ENCODE data around the gene NT5DC1. TPM values are rescaled to one million over a fixed set of nuclear protein-coding genes. Genes with fewer than 3 reads are reported as not detected.

NT5DC1 gene
- polyA plus RNA-seq, 1 of the 3 experiments (the other 2 are of a cell fraction), result 20.3 TPM

GRCh38 chr6:116247285-116247684, 146.6 kb downstream of the NT5DC1 start (continued):
- no peak for TF ChIP-seq IRF3 (IDR thresholded peaks at IDR 0.05; ENCODE audit: low read depth, low read length)
- TF ChIP-seq MAX (IDR thresholded peaks at IDR 0.05; ENCODE audit: low read depth), result no peak
- TF ChIP-seq SIN3A (IDR thresholded peaks at IDR 0.05; ENCODE audit: borderline replicate concordance, low read depth, low read length), result no peak
- TF ChIP-seq NRF1 (IDR thresholded peaks at IDR 0.05; ENCODE audit: low read depth, low read length), result no peak
- no peak for TF ChIP-seq USF1 (IDR thresholded peaks at IDR 0.05; ENCODE audit: borderline replicate concordance, low read depth)
- TF ChIP-seq JUND (IDR thresholded peaks at IDR 0.05), result no peak
- no peak for TF ChIP-seq EZH2phosphoT487 (IDR thresholded peaks at IDR 0.05; ENCODE audit: borderline replicate concordance, low read depth)
- no peak for TF ChIP-seq EP300 (IDR thresholded peaks at IDR 0.05; ENCODE audit: borderline replicate concordance in 1 of 2, low read depth in 1 of 2, low read length in 1 of 2)
- no peak for TF ChIP-seq POLR2AphosphoS5 (IDR thresholded peaks at IDR 0.05; ENCODE audit: low read depth, low read length)
- TF ChIP-seq MEF2A (IDR thresholded peaks at IDR 0.05; ENCODE audit: borderline replicate concordance, low read depth), result no peak
- no peak for TF ChIP-seq TEAD4 (IDR thresholded peaks at IDR 0.05; ENCODE audit: borderline replicate concordance, insufficient read depth)

GRCh38 chr6:116248577-116248976, 147.9 kb downstream of the NT5DC1 start:
- H3K4me3 ChIP-seq (ENCODE audit: low read depth in 2 of 2, low read length in 1 of 2), result no peak overlapping the region
- no peak overlapping the region; a peak in 1 of 4 replicates for H3K27ac ChIP-seq (ENCODE audit: low read depth in 2 of 2, low read length in 1 of 2)
- peaks cover 27% of the 10 kb centered on the region for H3F3A ChIP-seq (replicated peaks; ENCODE audit: insufficient read depth)
- peaks cover 24 to 40% of the 10 kb centered on the region in 2 experiments for H3K36me3 ChIP-seq (replicated peaks in 1 of 2; ENCODE audit: control insufficient read depth in 1 of 2, insufficient read depth in 2 of 2, low read length in 1 of 2)
- POLR2A ChIA-PET, result no interaction called here
- H2AFZ ChIP-seq (ENCODE audit: low read depth), result no peak overlapping the region
- no peak for TF ChIP-seq SMC3 (IDR thresholded peaks at IDR 0.05; ENCODE audit: low read depth, low read length)
- TF ChIP-seq TAF1 (IDR thresholded peaks at IDR 0.05; ENCODE audit: borderline replicate concordance, low read depth, low read length), result no peak
- no peak for TF ChIP-seq EP300 (IDR thresholded peaks at IDR 0.05; ENCODE audit: borderline replicate concordance in 1 of 2, low read depth in 1 of 2, low read length in 1 of 2)
- TF ChIP-seq FOXM1 (IDR thresholded peaks at IDR 0.05; ENCODE audit: low read depth), result no peak
- no peak for TF ChIP-seq MEF2A (IDR thresholded peaks at IDR 0.05; ENCODE audit: borderline replicate concordance, low read depth)
- TF ChIP-seq USF2 (IDR thresholded peaks at IDR 0.05; ENCODE audit: borderline replicate concordance, low read depth, low read length), result no peak
- no peak for TF ChIP-seq FOSL2 (IDR thresholded peaks at IDR 0.05; ENCODE audit: borderline replicate concordance, low read depth)
- no peak for TF ChIP-seq PBX3 (IDR thresholded peaks at IDR 0.05)
- no peak for DNase-seq
- H3K9me2 ChIP-seq, result no peaks in the 10 kb centered on the region
- peaks cover 55% of the 10 kb centered on the region for H3K79me2 ChIP-seq (ENCODE audit: insufficient read depth)
- H3K4me2 ChIP-seq, result no peak overlapping the region
- no peaks in the 10 kb centered on the region for H3K27me3 ChIP-seq (ENCODE audit: insufficient read depth)
- WGBS (ENCODE audit: low lambda C conversion rate), result 98% methylated on average over 2 of the region's 2 CpGs
- no peak overlapping the region for H3K9ac ChIP-seq
- H4K20me1 ChIP-seq (ENCODE audit: insufficient read depth), result peaks cover 3% of the 10 kb centered on the region; the same call in 1 of the 2 replicates
- CTCF ChIA-PET, result no interaction called here
- peaks cover 19 to 26% of the 10 kb centered on the region in 2 experiments; a peak in 3 of 4 replicates for H3K4me1 ChIP-seq (ENCODE audit: control insufficient read depth in 1 of 2, insufficient read depth in 2 of 2, low read depth in 1 of 2, low read length in 1 of 2)
- no peaks in the 10 kb centered on the region for H3K9me3 ChIP-seq
